Stimulated activated CD4-positive, alpha-beta T cell treated with anti-CD3 and anti-CD28 coated beads, Interleukin-12 subunit alpha, Interleukin-12 subunit beta, amount 100 ng/mL, for 48 hours (primary cell): ENCODE measurements around the gene MC5R.

ENCODE experiments used
- DNase-seq, 3 donors: peaks; one replicate each; pipeline ENCODE4 v3.0.0-alpha.2; 2020; ENCODE audit warnings: low read depth in 2 of 3, low spot score in 1 of 3

Gene MC5R

DNA sequence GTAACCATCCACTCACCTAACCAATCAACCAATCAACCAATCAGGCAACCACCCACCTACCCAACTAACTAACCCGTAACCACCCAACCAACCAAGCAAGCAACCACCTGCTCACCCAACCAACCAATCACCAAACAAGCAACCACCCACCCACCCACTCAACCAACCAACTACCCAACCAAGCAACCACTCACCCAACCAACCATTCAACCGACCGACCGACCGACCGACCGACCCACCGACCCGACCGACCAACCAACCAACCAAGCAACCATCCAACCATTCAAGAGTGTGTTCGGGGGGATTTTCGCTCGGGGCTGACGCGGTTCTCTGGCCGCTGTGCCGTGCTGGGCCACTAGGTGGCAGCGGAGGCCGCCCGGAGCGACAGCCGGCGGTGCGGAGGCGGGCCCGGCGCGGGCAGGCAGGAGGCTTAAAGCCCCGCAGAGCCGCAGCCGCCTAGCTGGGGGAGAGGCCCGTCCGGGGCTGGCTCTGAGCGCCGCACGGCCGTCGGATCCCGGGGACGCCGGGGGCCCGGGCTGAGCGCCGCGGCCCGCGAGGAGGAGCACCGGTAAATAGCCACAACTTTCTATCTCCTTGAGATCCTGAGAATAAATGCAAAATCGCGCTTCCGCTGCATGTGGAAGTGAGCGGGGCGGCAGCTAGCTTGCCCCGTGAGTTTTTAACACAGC, at the start of gene MC5R:
Gene MC5R (plus strand): TSS at position 443 of the 689 bp plus-strand sequence. CDS start 1,617 bp downstream, outside the sequence.
- peak; percentile 52 to 71 (median 65) for DNase-seq

DNA sequence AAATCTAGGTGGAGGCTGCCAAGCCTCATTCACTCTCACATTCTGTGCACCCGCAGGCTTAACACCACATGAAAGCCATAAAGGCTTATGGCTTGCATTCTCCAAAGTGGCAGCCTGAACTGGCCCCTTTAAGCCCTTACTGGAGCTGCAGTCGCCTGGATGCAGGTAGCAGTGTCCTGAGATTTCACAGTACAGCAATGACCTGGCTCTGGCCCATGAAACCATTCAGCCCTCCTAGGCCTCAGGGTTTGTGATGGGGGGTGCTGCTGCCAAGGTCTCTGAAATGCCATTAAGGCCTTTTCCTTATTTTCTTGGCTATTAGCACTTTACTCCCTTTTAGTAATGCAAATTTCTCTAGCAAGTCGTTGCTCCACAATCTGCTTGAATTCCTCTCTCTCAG, 48.9 kb upstream of the MC5R start:
- no peak for DNase-seq

DNA sequence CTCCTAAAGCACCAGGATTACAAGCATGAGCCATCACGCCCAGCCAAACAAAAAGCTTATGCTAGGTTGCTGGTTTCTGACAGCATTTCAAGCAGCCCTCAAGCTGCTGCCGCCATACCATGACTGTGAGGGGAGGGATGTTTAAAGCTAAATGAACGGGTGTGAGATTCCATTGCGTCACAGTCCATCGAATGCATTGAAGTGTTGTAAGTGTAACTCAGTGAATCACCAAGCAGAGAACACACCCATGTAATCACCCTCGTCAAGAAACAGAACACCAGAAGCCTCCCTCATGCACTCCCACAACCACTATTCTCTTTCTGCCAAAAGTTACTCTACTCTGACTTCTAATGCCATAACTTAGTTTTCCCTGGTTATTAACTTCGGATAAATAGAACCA, 32.8 kb upstream of the MC5R start:
- no peak for DNase-seq

DNA sequence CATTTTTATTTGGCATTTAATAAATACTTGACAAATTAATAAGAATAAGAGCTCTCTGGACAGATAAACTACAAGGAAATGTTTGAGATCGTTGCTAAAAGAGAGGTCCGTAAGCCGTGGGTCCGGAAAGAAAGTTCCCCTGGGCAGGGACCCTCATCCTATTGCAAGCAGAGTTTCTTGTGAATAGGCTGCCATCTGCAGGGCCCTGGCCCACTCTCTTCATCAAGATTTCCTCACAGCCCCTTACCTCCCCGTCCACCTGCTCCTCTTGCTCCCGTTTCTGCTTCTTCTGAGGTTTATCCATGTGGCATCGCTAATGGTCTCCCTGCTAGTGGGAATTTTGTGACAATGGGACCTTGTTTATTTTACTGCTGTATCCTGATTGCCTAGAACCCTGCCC, 30.1 kb upstream of the MC5R start:
- no peak for DNase-seq

DNA sequence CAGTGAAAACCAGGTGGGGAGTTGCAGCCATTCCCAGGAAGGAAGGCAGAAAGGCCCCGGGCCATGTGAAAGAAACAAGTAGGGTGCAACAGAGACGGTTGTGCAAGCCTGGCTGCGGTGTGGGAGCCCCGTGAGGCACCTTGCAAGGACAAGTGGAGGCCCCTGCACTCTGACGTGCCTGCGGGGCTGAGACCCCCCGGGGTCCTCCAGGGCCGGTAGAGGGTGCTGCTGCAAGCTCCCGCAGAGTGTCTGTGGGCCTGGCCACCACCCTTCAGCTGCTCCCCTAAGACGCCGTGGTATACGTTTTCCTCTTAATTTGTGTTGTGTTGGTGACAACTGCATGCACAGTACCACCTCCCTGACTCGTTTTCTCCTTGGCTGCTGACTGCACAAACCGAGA, 27.4 kb upstream of the MC5R start:
- no peak for DNase-seq

DNA sequence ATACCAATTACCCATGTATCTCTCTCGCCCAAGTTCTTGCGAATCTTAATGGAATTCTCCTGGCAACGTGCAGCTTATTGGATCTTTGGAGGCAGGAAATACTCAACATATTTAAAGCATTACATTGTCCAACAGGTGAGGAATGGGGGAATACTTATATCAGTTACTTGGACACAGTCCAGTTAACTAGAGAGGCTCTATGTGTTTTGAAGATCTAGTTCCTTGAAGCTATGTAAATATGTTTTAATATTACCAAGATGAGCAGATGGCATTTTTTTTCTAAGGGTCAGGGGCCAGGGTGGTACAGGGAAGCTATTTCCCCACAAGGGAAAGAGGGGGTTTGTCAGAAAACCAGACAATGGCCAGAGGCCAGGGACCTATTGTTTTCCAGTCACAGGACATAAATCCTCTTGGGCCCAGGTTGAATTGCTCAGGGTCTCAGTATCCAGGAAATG, 26.8 kb upstream of the MC5R start:
- no peak for DNase-seq

DNA sequence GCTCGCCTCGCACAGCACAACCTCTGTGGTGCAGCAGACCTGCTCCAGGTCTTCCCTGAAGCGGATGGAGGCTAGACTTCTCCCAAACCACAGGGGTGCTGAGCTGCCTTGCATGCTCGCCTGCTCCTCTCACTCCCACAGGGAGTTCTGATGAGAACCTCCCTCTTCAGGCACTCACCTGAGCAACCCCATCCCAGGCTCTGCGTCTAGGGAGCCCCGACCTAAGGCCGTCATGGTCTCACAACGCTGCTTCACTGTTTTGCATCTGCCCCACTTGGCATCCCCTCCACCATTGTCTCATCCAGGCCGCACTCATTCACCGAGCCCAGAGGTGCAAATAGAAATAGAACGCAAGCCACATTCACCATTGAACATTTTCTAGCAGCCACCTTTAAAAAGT, 24.6 kb upstream of the MC5R start:
- no peak for DNase-seq

DNA sequence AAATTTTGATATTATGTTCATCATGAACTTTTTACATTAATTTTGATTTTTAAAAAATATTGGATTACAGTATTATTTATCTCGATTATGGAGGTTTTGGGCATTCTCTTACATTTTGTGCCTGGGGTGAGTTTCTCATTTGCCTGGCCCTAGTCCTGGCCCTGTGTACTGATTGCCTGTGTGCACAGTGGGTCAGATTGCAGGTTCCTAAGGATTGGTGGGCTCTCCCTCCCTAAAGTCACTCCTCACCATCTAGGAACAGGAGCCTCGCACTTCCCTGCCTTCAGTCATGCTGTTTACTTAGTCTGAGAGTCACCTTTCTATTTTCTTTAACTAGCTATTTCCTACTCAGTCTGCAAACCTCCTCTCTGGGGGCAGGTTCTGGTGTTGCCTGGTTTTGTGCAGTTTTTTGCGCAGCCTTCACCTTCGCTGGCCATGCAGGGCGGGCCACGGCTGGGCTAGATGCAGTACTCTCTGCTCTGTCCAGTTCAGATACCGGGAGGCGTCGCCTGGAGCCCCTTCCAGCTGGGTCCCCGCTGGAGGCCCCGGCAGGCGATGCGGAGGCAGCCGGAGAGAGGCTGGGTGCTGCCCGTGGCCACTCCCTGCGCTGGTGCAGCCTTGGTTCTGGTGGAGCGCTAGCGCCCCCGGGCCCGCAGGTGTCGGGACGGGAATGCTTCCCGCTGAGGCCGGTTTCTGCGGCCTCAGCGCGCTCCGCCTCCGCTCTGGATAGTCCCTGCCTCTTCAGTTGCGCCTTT, 23.3 kb upstream of the MC5R start:
- peak; percentile 12 to 42 (median 39) for DNase-seq

DNA sequence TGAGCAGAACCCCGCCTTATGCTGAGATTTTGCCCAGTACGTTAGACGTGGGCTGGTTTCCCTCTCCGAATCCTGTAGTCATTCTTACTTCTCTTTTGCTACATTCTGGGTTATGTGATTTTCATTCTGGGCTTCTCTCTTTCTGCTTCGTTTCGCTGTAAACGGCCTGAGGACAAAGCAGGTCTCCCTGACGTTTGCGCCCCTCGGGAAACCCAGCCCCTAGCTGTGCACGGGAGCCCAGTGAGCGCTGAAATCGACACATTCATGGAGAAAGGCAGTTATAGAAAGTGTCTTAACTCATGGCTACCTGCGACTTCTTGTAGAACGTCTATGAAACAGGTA, 22.7 kb upstream of the MC5R start:
- no peak for DNase-seq

DNA sequence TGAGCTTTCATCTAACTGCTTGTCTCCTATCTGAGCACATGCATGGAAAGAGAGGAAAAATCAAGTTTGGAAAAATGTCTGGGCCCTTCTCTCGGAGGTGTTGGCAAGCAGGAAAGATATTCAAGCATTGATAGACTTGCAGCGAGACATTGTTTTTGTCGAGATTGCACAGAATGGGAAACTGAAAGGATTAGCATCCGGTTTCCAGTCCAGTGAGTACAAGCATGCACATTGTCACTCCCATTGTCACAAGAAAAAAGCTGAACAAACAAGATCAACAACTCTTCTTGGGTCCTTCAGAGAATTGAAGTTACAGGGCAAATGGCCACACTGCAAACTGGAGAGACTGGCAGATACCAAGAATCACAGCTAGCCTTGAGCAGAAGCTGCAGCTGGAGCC, 19.6 kb upstream of the MC5R start:
- no peak for DNase-seq

DNA sequence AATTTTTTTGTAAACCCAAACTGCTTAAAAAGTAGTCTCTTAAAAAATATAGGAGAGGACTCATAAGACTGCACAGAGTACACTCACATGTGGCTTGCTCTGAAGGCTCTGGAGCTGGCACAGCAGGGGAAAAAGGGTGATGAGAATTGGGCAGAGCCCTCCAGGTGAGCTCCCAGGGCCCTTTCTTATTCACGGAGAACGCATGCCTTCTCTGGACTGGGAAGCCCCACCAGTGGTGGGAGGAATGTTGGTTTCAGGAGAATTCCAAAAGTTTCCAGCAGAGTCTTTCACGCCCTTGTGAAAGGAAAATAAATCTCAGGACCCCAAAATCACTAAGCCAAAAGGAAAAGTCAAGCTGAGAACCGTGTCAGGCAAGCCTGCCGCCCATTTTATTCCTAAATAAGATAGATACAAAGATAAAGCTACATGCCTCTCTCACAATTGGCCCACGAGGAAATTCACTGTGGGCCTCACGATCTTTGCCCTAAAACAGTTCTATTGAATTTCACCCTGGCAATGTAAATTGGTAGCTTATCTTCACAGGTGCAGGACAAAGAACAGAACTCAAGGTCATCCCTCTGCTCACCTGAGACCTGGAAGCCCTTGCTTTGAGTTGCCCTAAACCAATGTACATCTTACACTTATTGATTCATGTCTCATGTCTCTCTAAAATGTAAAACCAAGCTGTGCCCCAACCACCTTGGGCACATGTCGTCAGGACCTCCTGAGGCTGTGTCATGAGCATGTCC, 15.5 kb upstream of the MC5R start:
- DNase-seq = no peak

DNA sequence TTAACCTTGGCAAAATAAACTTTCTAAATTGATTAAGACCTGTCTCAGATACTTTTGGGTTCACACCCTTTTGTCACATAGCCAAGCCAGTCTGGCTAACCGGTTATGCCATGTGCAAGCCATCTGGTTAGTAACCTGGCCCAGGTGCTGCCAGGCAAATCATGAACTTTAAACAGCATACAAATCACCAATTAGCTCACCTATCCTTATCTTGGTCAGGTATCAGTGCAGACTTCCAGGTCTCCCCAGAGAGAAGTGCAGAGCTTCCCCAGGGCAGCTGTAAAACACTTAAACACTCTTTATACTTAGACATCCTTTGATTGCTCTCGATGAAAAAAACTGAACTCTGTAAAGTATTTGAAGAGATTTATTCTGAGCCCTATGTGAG, 14.9 kb upstream of the MC5R start:
- DNase-seq = no peak

DNA sequence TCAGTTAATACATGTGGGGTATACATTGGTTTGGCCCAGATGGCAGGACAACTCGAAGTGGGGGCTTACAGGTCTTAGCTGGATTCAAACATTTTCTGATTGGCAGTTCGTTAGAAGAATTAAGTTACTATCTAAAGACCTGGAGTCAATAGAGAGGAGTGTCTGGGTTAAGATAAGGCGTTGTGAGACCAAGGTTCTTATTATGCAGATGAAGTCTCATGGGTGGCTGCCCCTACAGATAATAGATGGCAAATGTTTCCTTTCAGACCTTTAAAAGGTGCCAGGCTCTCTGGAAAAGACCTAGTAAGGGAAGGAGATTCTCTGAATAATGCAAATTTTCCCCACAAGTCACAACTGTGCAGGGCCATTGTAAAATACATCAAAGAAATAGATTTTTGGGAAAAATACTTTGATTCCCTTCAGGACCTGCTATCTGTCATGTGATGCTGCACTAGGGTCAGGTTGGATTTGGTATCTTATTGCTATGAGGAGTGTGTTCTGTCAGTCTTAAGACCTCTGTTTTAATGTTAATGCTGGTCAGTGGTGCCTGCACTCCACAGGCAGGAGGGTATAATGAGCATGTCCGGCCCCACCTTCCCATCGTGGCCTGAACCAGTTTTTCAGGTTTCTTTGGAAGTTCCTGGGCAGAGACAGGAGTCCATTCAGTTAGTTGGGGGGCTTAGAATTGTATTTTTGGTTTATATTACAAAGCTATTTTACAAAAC, 14.3 kb upstream of the MC5R start:
- DNase-seq = no peak

DNA sequence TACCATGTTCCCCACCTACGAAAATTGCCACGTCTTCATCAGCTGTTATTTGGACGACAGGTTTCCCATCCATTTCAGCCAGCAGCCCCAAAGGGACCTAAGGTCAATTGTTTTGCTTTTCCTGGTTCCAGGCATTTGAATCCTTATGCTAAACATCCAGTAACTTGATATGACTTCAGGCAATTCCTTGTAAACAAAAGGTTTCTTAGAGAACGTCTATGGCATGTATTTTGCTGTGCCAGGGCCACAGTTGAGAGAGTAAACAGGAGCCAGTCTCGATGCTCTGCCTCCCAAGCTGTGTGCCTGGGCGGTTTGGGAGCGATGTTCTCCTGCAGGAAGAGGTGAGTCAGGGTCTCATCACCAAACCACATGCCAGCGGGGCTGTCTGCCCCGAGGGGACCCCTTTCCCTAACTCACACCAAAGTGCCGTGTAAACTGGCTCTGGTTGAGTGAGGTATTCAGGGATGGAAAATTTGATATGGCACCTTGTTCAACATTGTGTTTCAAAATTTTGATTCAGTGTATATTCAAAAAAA, 12.9 kb upstream of the MC5R start:
- DNase-seq = no peak

DNA sequence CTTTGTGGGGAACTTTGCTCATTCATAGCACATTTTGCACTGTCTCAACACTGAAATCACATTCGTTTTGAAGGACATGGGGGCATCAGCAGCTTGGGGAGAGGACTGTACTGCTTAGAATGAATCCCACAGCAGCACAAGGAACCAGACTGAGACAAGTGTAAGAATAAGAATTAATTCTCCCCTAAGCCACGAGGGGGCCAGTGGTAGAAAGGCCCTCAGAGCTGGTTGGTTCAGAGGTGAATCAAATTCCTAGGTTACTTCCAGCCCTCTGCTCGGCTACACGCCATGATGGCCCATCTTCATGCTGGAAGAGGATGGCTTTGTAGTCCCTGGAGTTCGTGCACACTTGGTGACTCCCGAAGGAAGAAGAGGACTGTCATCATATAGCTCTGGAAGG, 12.0 kb upstream of the MC5R start:
- DNase-seq = no peak

DNA sequence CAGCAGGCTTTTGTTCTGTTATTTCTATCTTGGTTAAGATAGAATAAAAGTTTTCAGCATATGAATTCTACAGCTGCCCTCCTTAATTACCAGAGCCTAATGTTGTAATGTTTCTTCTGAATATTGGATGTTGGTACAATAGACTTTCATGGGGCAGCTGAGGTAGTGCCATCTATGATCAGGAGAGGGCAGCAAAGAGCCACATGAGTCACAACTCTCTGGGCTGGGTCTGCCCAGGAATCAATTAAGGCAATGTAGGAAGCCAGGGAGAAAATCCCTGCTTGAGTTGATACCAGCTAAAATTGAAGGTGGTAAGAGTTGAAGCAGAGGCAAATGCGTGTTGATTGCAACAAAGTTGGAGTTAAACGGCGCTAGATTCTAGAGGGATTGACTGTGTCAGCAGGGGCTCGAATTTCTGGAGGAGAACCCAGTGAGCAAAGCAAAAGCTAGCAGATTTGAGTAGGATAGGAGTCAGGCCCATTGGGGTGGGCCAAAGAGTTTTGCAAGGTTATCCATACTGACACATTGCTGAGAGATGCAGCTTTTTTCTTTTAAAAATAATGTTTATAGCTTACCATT, 10.6 kb upstream of the MC5R start:
- DNase-seq = peak; percentile 23 to 73 (median 41)

DNA sequence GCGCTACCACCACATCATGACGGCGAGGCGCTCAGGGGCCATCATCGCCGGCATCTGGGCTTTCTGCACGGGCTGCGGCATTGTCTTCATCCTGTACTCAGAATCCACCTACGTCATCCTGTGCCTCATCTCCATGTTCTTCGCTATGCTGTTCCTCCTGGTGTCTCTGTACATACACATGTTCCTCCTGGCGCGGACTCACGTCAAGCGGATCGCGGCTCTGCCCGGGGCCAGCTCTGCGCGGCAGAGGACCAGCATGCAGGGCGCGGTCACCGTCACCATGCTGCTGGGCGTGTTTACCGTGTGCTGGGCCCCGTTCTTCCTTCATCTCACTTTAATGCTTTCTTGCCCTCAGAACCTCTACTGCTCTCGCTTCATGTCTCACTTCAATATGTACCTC, 2.3 kb downstream of the MC5R start:
- DNase-seq = no peak

DNA sequence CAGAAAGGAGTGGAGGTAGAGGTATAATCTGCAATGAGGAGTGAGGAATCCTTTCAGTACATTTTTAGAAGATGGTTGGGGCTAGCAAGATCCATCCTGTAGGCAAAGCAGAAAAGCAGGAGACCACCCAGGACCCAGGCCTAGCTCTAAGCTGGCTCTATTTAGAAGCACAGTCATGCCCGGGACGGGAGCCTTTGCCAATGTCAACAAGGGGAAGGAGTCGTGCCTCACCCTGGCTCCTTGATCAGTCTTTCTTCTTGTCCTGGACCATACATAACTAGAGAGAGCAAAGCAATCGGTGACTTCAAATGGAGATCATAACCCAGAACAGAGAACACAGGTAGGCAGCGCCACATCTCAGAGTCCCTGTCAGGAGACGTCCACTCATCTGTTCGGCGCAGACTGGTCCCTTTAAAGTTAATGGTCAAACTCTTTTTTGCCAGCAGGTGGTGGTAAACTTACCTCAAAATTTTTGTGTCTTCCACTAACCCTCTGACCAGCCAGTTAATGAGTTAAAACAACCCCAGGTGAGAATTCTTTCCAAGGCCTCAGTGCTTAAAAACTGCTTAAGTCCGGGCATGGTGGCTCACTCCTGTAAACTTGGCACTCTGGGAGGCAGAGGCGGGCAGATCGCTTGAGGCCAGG, 8.0 kb downstream of the MC5R start:
- no peak for DNase-seq

DNA sequence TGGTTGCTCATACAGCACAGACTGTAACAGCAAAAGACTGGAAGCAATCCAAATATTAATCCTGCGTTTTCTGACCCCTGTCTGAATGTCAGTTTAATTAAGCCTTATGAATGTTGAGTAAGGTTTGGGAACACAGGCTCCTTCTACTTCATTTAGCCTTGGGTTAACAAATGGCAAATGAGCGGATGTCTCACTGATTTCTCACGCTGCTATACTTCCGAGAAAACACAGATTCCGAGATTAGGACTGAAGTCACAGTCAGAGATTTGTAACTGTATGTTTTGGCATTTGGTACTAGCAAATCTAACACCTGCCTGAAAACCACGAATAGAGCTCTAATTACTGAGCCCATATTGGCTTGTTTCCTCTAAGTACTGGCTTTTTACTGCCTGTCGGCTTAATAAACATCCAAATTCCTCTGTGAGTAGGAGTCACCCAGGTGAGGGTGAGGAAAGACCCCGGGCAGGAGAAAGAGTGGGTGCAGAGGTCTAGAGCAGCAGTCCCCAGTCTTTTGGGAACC, 10.6 kb downstream of the MC5R start:
- no peak for DNase-seq

DNA sequence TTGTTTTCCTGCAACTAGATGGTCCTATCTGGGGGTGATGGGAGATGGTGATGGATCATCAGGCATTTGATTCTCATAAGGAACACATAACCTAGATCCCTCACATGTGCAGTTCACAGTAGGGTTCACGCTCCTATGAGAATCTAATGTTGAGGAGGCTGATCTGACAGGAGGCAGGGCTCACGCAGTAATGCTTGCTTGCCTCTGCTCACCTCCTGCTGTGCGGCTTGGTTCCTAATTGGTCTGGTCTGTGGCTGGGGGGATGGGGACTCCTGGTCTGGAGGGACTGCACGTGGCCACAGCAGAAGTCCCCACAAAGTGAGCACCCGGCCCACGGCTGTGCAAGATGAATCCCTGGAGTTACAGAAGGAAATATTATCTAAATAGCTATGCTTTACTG, 11.3 kb downstream of the MC5R start:
- DNase-seq = no peak
